H7 (cell line): ENCODE measurements around the gene DUSP15. TPM values are rescaled to one million over a fixed set of nuclear protein-coding genes. Genes with fewer than 3 reads are reported as not detected.

Experiments used
- DNase-seq: peaks from one replicate; pipeline ENCODE4 v3.0.0; 2012
- H3K27me3 ChIP-seq: 2 replicates; pipeline ENCODE4 v1.6.0; 2011; ENCODE audit warnings: mild to moderate bottlenecking, low read length; ENCODE audit not compliant: control insufficient read depth, insufficient read depth
- H3K36me3 ChIP-seq: replicated peaks from 2 replicates; pipeline ENCODE4 v1.5.1; 2011; ENCODE audit warnings: low read length; ENCODE audit not compliant: control insufficient read depth, insufficient read depth
- H3K4me3 ChIP-seq: 2 replicates; pipeline ENCODE4 v1.5.1; 2011; ENCODE audit warnings: low read depth, mild to moderate bottlenecking, control low read depth, low read length, moderate library complexity; ENCODE audit not compliant: insufficient read depth
- total RNA-seq: library from RNA; depleted of rRNA; stranded (reverse); fragments of >200 nt; shearing (Covaris generic); gene quantifications from 2 replicates; pipeline ENCODE4 v1.2.3, GENCODE V29; 2014

DUSP15 gene
- total RNA-seq, 1 experiment from 2014 or later, result 1.5 TPM

- no peak for DNase-seq
- Histone ChIP-seq H3K4me3 (no peak overlapping the region), H3K36me3 (no peaks in the 10 kb centered on the region), H3K27me3 (peaks cover 7% of the 10 kb centered on the region)
These were observed 10.9 kb downstream of the DUSP15 start for GRCh38 chr20:31859266-31859997.

GRCh38 chr20:31858760-31859083 is 11.6 kb downstream of the DUSP15 start:
- Histone ChIP-seq H3K36me3 (no peaks in the 10 kb centered on the region), H3K27me3 (peaks cover 7% of the 10 kb centered on the region), H3K4me3 (no peak overlapping the region)
- no peak for DNase-seq

GRCh38 chr20:31857861-31858759 is 12.2 kb downstream of the DUSP15 start:
- Histone ChIP-seq H3K27me3 (peaks cover 7% of the 10 kb centered on the region), H3K4me3 (no peak overlapping the region), H3K36me3 (no peaks in the 10 kb centered on the region)
- DNase-seq, result no peak

- Histone ChIP-seq H3K27me3 (peaks cover 9% of the 10 kb centered on the region), H3K36me3 (no peaks in the 10 kb centered on the region), H3K4me3 (no peak overlapping the region)
- DNase-seq, result no peak
These were observed 13.8 kb downstream of the DUSP15 start for GRCh38 chr20:31856516-31856915.

GRCh38 chr20:31853481-31853880 is 16.8 kb downstream of the DUSP15 start:
- H3K27me3 ChIP-seq, result peaks cover 24% of the 10 kb centered on the region

GRCh38 chr20:31851240-31851955 is 18.9 kb downstream of the DUSP15 start:
- H3K27me3 ChIP-seq, result peaks cover 24% of the 10 kb centered on the region
- H3K36me3 ChIP-seq, result no peaks in the 10 kb centered on the region

More at GRCh38 chr20:31853481-31853880, 16.8 kb downstream of the DUSP15 start:
- Histone ChIP-seq H3K4me3 (no peak overlapping the region), H3K36me3 (no peaks in the 10 kb centered on the region)
- no peak for DNase-seq

GRCh38 chr20:31849306-31849930 is 20.9 kb downstream of the DUSP15 start:
- H3K27me3 ChIP-seq, result peaks cover 24% of the 10 kb centered on the region
- peak; percentile 77 for DNase-seq

More at GRCh38 chr20:31851240-31851955, 18.9 kb downstream of the DUSP15 start:
- H3K4me3 ChIP-seq, result no peak overlapping the region
- DNase-seq, result no peak

GRCh38 chr20:31848088-31848999 is 22.0 kb downstream of the DUSP15 start:
- Histone ChIP-seq H3K36me3 (no peaks in the 10 kb centered on the region), H3K27me3 (peaks cover 24% of the 10 kb centered on the region), H3K4me3 (no peak overlapping the region)
- no peak for DNase-seq

More at GRCh38 chr20:31849306-31849930, 20.9 kb downstream of the DUSP15 start:
- H3K36me3 ChIP-seq, result no peaks in the 10 kb centered on the region
- H3K4me3 ChIP-seq, result no peak overlapping the region

GRCh38 chr20:31846793-31847138 is 23.6 kb downstream of the DUSP15 start:
- H3K4me3 ChIP-seq, result no peak overlapping the region
- no peaks in the 10 kb centered on the region for H3K36me3 ChIP-seq
- no peak for DNase-seq
- peaks cover 24% of the 10 kb centered on the region for H3K27me3 ChIP-seq

GRCh38 chr20:31845300-31845863 is 24.9 kb downstream of the DUSP15 start, which contains the start of gene FOXS1:
TSS of gene FOXS1 (minus strand) at chr20:31845604. CDS start at chr20:31845542, 62 bp downstream.
- H3K4me3 ChIP-seq, result no peak within 1 kb of the TSS
- peak; percentile 89 for DNase-seq
- H3K36me3 ChIP-seq, result no peaks in the 10 kb centered on the region
- peaks cover 17% of the 10 kb centered on the region for H3K27me3 ChIP-seq

- Histone ChIP-seq H3K36me3 (no peaks in the 10 kb centered on the region), H3K4me3 (no peak overlapping the region), H3K27me3 (peaks cover 12% of the 10 kb centered on the region; the same call in 1 of the 2 replicates)
- peak; percentile 59 for DNase-seq
These were observed 25.5 kb downstream of the DUSP15 start for GRCh38 chr20:31844737-31845299.

- H3K4me3 ChIP-seq, result no peak overlapping the region
These were observed 26.4 kb downstream of the DUSP15 start for GRCh38 chr20:31843881-31844280.

GRCh38 chr20:31843288-31843687 is 27.0 kb downstream of the DUSP15 start:
- no peaks in the 10 kb centered on the region for H3K36me3 ChIP-seq
- no peak for DNase-seq
- H3K4me3 ChIP-seq, result no peak overlapping the region
- H3K27me3 ChIP-seq, result no peaks in the 10 kb centered on the region; the same call in 1 of the 2 replicates

More at GRCh38 chr20:31843881-31844280, 26.4 kb downstream of the DUSP15 start:
- Histone ChIP-seq H3K27me3 (peaks cover 3% of the 10 kb centered on the region; the same call in 1 of the 2 replicates), H3K36me3 (no peaks in the 10 kb centered on the region)
- no peak for DNase-seq
